OCI-LY1 (cell line): ENCODE measurements around the gene MFSD6.

ENCODE experiments used
- H2AFZ ChIP-seq: fragments of 200-600 bp; sonication (generic), shearing (Covaris generic); 2 replicates; pipeline ENCODE4 v1.6.0; 2014; ENCODE audit warnings: antibody characterized with exemption, mild to moderate bottlenecking, low read length
- H3F3A ChIP-seq: fragments of 200-600 bp; sonication (generic), shearing (Covaris generic); 2 replicates; pipeline ENCODE4 v1.6.0; 2014; ENCODE audit warnings: mild to moderate bottlenecking, antibody characterized with exemption, low read length, moderate library complexity; ENCODE audit not compliant: insufficient read depth
- H3K27ac ChIP-seq: fragments of 200-600 bp; sonication (generic); 2 replicates; pipeline ENCODE4 v1.5.1; 2014; ENCODE audit warnings: low read length, mixed run types, mild to moderate bottlenecking, low read depth; ENCODE audit not compliant: poor library complexity, severe bottlenecking
- H3K27me3 ChIP-seq: fragments of 200-600 bp; sonication (generic); 2 replicates; pipeline ENCODE4 v1.6.0; 2014; ENCODE audit warnings: antibody characterized with exemption, mild to moderate bottlenecking, low read length, moderate library complexity; ENCODE audit not compliant: insufficient read depth
- H3K36me3 ChIP-seq: fragments of 200-600 bp; sonication (generic); 2 replicates; pipeline ENCODE4 v1.6.1; 2014; ENCODE audit warnings: mild to moderate bottlenecking, antibody characterized with exemption, low read length, moderate library complexity, mixed read lengths; ENCODE audit not compliant: insufficient read depth
- H3K4me1 ChIP-seq: fragments of 200-600 bp; sonication (generic); 2 replicates; pipeline ENCODE4 v1.5.1; 2014; ENCODE audit warnings: mild to moderate bottlenecking, low read length, moderate library complexity; ENCODE audit not compliant: insufficient read depth, severe bottlenecking
- H3K4me2 ChIP-seq: fragments of 200-600 bp; sonication (generic), shearing (Covaris generic); 2 replicates; pipeline ENCODE4 v1.6.1; 2014; ENCODE audit warnings: low read length
- H3K4me3 ChIP-seq: fragments of 200-600 bp; sonication (generic); 2 replicates; pipeline ENCODE4 v1.5.1; 2014; ENCODE audit warnings: low read length, low read depth, mild to moderate bottlenecking, mixed read lengths; ENCODE audit not compliant: poor library complexity, severe bottlenecking
- H3K79me2 ChIP-seq: fragments of 200-600 bp; shearing (Covaris generic); 2 replicates; pipeline ENCODE4 v1.6.1; 2016; ENCODE audit warnings: mixed run types, low read length, mixed read lengths; ENCODE audit not compliant: insufficient read depth
- H3K9ac ChIP-seq: fragments of 200-600 bp; sonication (generic), shearing (Covaris generic); 2 replicates; pipeline ENCODE4 v1.6.1; 2014; ENCODE audit warnings: mild to moderate bottlenecking, low read length, mixed read lengths
- H3K9me2 ChIP-seq: fragments of 200-600 bp; sonication (generic), shearing (Covaris generic); 2 replicates; pipeline ENCODE4 v1.6.1; 2014; ENCODE audit warnings: low read depth, mild to moderate bottlenecking, low read length, mixed read lengths
- H3K9me3 ChIP-seq: fragments of 200-600 bp; shearing (Covaris generic); 2 replicates; pipeline ENCODE4 v1.6.1; 2014; ENCODE audit warnings: low read length, mixed read lengths
- H4K20me1 ChIP-seq: fragments of 200-600 bp; sonication (generic), shearing (Covaris generic); 2 replicates; pipeline ENCODE4 v1.6.0; 2016; ENCODE audit warnings: mild to moderate bottlenecking, low read length; ENCODE audit not compliant: insufficient read depth
- CTCF ChIP-seq: fragments of 200-600 bp; sonication (generic), shearing (Covaris generic); IDR thresholded peaks from 2 replicates; pipeline ENCODE4 v1.5.1; 2017; ENCODE audit warnings: mild to moderate bottlenecking, antibody characterized with exemption, low read length, moderate library complexity, mixed read lengths
- EZH2 ChIP-seq: fragments of 200-600 bp; sonication (generic), shearing (Covaris generic); IDR thresholded peaks from 2 replicates; pipeline ENCODE4 v1.8.0; 2017; ENCODE audit warnings: borderline replicate concordance, mixed run types, mild to moderate bottlenecking, antibody characterized with exemption, low read length, moderate library complexity, mixed read lengths

The MFSD6 gene

GRCh38 chr2:190436557-190436956, 28.4 kb downstream of the MFSD6 start:
- H3K79me2 ChIP-seq, result no peaks in the 10 kb centered on the region
- no peaks in the 10 kb centered on the region for H3K9me2 ChIP-seq
- no peaks in the 10 kb centered on the region for H4K20me1 ChIP-seq
- H2AFZ ChIP-seq, result no peak overlapping the region
- H3F3A ChIP-seq, result no peaks in the 10 kb centered on the region
- no peak overlapping the region for H3K9ac ChIP-seq
- H3K4me2 ChIP-seq, result no peak overlapping the region
- H3K27ac ChIP-seq, result no peak overlapping the region
- no peak overlapping the region for H3K4me3 ChIP-seq
- no peaks in the 10 kb centered on the region for H3K9me3 ChIP-seq
- no peaks in the 10 kb centered on the region for H3K27me3 ChIP-seq
- peaks cover 30% of the 10 kb centered on the region for H3K4me1 ChIP-seq
- peaks cover 8% of the 10 kb centered on the region; the same call in 1 of the 2 replicates for H3K36me3 ChIP-seq
- TF ChIP-seq EZH2 (no peak), CTCF (no peak)

GRCh38 chr2:190440113-190440512, 32.0 kb downstream of the MFSD6 start:
- Histone ChIP-seq H3K4me1 (peaks cover 37% of the 10 kb centered on the region), H3K27ac (no peak overlapping the region), H4K20me1 (no peaks in the 10 kb centered on the region), H3K79me2 (no peaks in the 10 kb centered on the region), H3K27me3 (no peaks in the 10 kb centered on the region), H3F3A (no peaks in the 10 kb centered on the region), H3K36me3 (peaks cover 8% of the 10 kb centered on the region; the same call in 1 of the 2 replicates), H2AFZ (no peak overlapping the region), H3K9me3 (no peaks in the 10 kb centered on the region), H3K4me2 (no peak overlapping the region), H3K4me3 (no peak overlapping the region), H3K9me2 (no peaks in the 10 kb centered on the region), H3K9ac (no peak overlapping the region)
- TF ChIP-seq CTCF (no peak), EZH2 (no peak)

GRCh38 chr2:190441564-190441963, 33.4 kb downstream of the MFSD6 start:
- no peaks in the 10 kb centered on the region for H4K20me1 ChIP-seq
- no peak overlapping the region for H3K9ac ChIP-seq
- no peaks in the 10 kb centered on the region for H3K27me3 ChIP-seq
- peaks cover 6% of the 10 kb centered on the region; the same call in 1 of the 2 replicates for H3K36me3 ChIP-seq
- H2AFZ ChIP-seq, result no peak overlapping the region
- H3K27ac ChIP-seq, result no peak overlapping the region
- H3F3A ChIP-seq, result no peaks in the 10 kb centered on the region
- peaks cover 33% of the 10 kb centered on the region for H3K4me1 ChIP-seq
- no peaks in the 10 kb centered on the region for H3K9me2 ChIP-seq
- no peak overlapping the region for H3K4me3 ChIP-seq
- TF ChIP-seq CTCF (no peak), EZH2 (no peak)
- no peak overlapping the region for H3K4me2 ChIP-seq
- no peaks in the 10 kb centered on the region for H3K79me2 ChIP-seq
- H3K9me3 ChIP-seq, result no peaks in the 10 kb centered on the region
